B cell (primary cell): ENCODE measurements around the gene KCNC2. TPM values are rescaled to one million over a fixed set of nuclear protein-coding genes. Genes with fewer than 3 reads are reported as not detected.

Experiments
- ATAC-seq: fragments of 200-7000 bp; cut with Tn5 transposase; one replicate; pipeline ENCODE4 v1.10.0; 2021; ENCODE audit warnings: low read depth, mild to moderate bottlenecking, moderate number of reproducible peaks, moderate library complexity
- CTCF ChIA-PET: fragments of 350-600 bp; sonication (Branson Sonifier 250); formaldehyde crosslinking; loops from one replicate; lab custom pipeline; 2021; ENCODE audit warnings: antibody characterized with exemption, inconsistent platforms; lab: Charles Lee
- POLR2A ChIA-PET: fragments of 350-600 bp; sonication (Branson Sonifier 250); formaldehyde crosslinking; loops from one replicate; lab custom pipeline; 2021; ENCODE audit warnings: antibody characterized with exemption; lab: Charles Lee
- DNase-seq: peaks from one replicate; pipeline ENCODE4 v3.0.0; 2013
- H2AFZ ChIP-seq: 2 replicates; pipeline ENCODE4 v1.6.1; 2012; ENCODE audit warnings: mild to moderate bottlenecking, low read depth, low read length; ENCODE audit not compliant: insufficient read depth, poor library complexity, severe bottlenecking
- H3K27ac ChIP-seq, 2 donors: 1 replicate in 1 of 2; 2 replicates in 1 of 2; pipeline ENCODE4 v1.5.1; 2012 to 2013; ENCODE audit warnings: low read length in 2 of 2, mild to moderate bottlenecking in 2 of 2, moderate library complexity in 1 of 2
- H3K27me3 ChIP-seq, 4 experiments: fragments of 200-600 bp in 1 of 4; sonication (generic) in 1 of 4; replicated peaks in 1 of 4; 1 replicate in 2 of 4; 2 replicates in 2 of 4; pipeline versions ENCODE4 v1.6.1 to v1.7.0; 2013 to 2016; ENCODE audit warnings: low read length in 3 of 4, mild to moderate bottlenecking in 2 of 4, mixed read lengths in 1 of 4, moderate library complexity in 1 of 4; ENCODE audit not compliant: insufficient read depth in 4 of 4, control insufficient read depth in 3 of 4; ENCODE audit errors: control extremely low read depth in 1 of 4
- H3K36me3 ChIP-seq, 2 experiments: replicated peaks in 1 of 2; 1 replicate in 1 of 2; 2 replicates in 1 of 2; pipeline versions ENCODE4 v1.6.1 to v1.7.1; 2013; ENCODE audit warnings: low read length in 1 of 2; ENCODE audit not compliant: insufficient read depth in 2 of 2, control insufficient read depth in 1 of 2; ENCODE audit errors: control extremely low read depth in 1 of 2, extremely low read depth in 1 of 2
- H3K4me1 ChIP-seq, 2 donors: fragments of 200-600 bp in 1 of 2; sonication (generic) in 1 of 2; 1 replicate in 1 of 2; 2 replicates in 1 of 2; pipeline versions ENCODE4 v1.5.1 to v1.6.1; 2013 to 2017; ENCODE audit warnings: low read length in 2 of 2; ENCODE audit not compliant: control insufficient read depth in 2 of 2, insufficient read depth in 2 of 2
- H3K4me2 ChIP-seq: replicated peaks from 2 replicates; pipeline ENCODE3; 2012; ENCODE audit warnings: mild to moderate bottlenecking, low read depth, low read length; ENCODE audit not compliant: poor library complexity, severe bottlenecking
- H3K4me3 ChIP-seq, 5 experiments: fragments of 200-600 bp in 1 of 5; sonication (generic) in 1 of 5; 1 replicate in 3 of 5; 2 replicates in 2 of 5; pipeline versions ENCODE4 v1.5.1 to v1.7.0; 2011 to 2016; ENCODE audit warnings: low read length in 4 of 5, mild to moderate bottlenecking in 4 of 5, low read depth in 2 of 5, control low read depth in 1 of 5, moderate library complexity in 1 of 5; ENCODE audit not compliant: insufficient read depth in 1 of 5; ENCODE audit errors: control extremely low read depth in 1 of 5, extremely low read depth in 1 of 5
- H3K79me2 ChIP-seq: fragments of 200-600 bp; sonication (generic); one replicate; pipeline ENCODE4 v1.6.0; 2016; ENCODE audit warnings: low read length; ENCODE audit not compliant: control insufficient read depth, insufficient read depth
- H3K9ac ChIP-seq: fragments of 200-600 bp; sonication (generic); 2 replicates; pipeline ENCODE4 v1.6.1; 2017; ENCODE audit warnings: mild to moderate bottlenecking, low read length, moderate library complexity
- H3K9me3 ChIP-seq, 3 donors: one replicate each; pipeline versions ENCODE4 v1.6.1 to v1.7.1; 2013; ENCODE audit warnings: low read length in 2 of 3; ENCODE audit not compliant: control insufficient read depth in 2 of 3, insufficient read depth in 1 of 3; ENCODE audit errors: control extremely low read depth in 1 of 3
- H4K20me1 ChIP-seq: 2 replicates; pipeline ENCODE4 v1.6.0; 2012; ENCODE audit warnings: mild to moderate bottlenecking, low read length; ENCODE audit not compliant: insufficient read depth, control insufficient read depth, poor library complexity, severe bottlenecking
- H3K27ac Mint-ChIP-seq: one replicate; pipeline ENCODE4 v1.8.0; 2021; ENCODE audit warnings: mixed read lengths
- H3K27me3 Mint-ChIP-seq: one replicate; pipeline ENCODE4 v1.8.0; 2021; ENCODE audit warnings: mixed read lengths
- H3K4me1 Mint-ChIP-seq: one replicate; pipeline ENCODE4 v1.8.0; 2021; ENCODE audit warnings: mixed read lengths
- H3K4me3 Mint-ChIP-seq: one replicate; pipeline ENCODE4 v1.8.0; 2021; ENCODE audit warnings: mixed read lengths
- H3K9me3 Mint-ChIP-seq: one replicate; pipeline ENCODE4 v1.8.0; 2022; ENCODE audit warnings: mixed read lengths; ENCODE audit not compliant: insufficient read depth
- EZH2 ChIP-seq: IDR thresholded peaks from 2 replicates; pipeline ENCODE4 v1.6.1; 2012; ENCODE audit warnings: borderline replicate concordance, low read depth, mild to moderate bottlenecking, moderate library complexity, low read length; ENCODE audit not compliant: insufficient read depth, poor library complexity, severe bottlenecking
- WGBS: methylation state at CpG from one replicate; pipeline ENCODE4 v1.1.5; 2013; ENCODE audit warnings: missing lambda C conversion rate; ENCODE audit not compliant: insufficient coverage; 5-methylcytosine and 5-hydroxymethylcytosine counted together
- intact Hi-C: fragments of 100-400 bp; cut with micrococcal nuclease; formaldehyde crosslinking; loops from one replicate; pipeline ENCODE4 v1.10.0; 2022
- polyA plus RNA-seq: library from polyadenylated mRNA; depleted of rRNA; stranded (reverse); fragments of >200 nt; gene quantifications from 2 replicates; pipeline ENCODE4 v1.2.3, GENCODE V29; 2012
- total RNA-seq, 2 donors: library from RNA; stranded (reverse); fragments of 120-200 nt in 1 of 2; gene quantifications; 1 replicate in 1 of 2; 2 replicates in 1 of 2; pipeline versions ENCODE4 v1.2.3 to v1.2.4, GENCODE V29; 2013 to 2022
- TF ChIP-seq, protein P1 (sequence below): fragments of 200-600 bp; IDR thresholded peaks from one replicate; pipeline ENCODE4 v1.8.0; 2022; ENCODE audit warnings: antibody characterized with exemption, mild to moderate bottlenecking

The KCNC2 gene
- total and polyA plus RNA-seq, 2 donors (not counting 1 experiment from before 2014, with no cell fraction given), result not detected

DNA sequence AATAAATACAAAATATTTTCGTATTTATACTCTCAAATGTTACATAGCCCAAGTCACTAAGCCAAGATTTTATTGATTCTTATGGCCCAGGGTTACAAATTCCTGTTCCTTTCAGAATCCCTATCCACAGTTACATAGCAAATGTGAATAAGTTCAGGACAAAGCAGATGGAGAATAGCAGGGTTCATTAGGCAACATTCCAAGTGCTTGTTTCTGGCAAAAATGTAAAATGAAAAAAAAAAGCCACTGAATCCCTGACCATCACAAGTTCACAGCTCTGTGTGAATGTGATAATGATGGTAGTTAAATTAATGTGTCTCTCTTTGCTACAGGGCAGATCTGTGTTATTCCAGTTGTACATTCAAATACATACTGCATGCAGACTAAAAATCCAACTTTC, 74.6 kb downstream of the KCNC2 start:
- Histone ChIP-seq H4K20me1 (no peaks in the 10 kb centered on the region), H3K27me3 (no peaks in the 10 kb centered on the region), H3K4me2 (no peak overlapping the region), H3K4me3 (no peak overlapping the region), H3K79me2 (no peaks in the 10 kb centered on the region), H2AFZ (no peak overlapping the region), H3K36me3 (no peaks in the 10 kb centered on the region), H3K4me1 (no peaks in the 10 kb centered on the region), H3K9me3 (no peaks in the 10 kb centered on the region), H3K27ac (no peak overlapping the region), H3K9ac (no peak overlapping the region)
- ATAC-seq (no peak), DNase-seq (no peak)
- intact Hi-C loops, result no loop called here
- Mint-ChIP-seq H3K9me3 (no peaks in the 10 kb centered on the region), H3K27ac (no peak overlapping the region), H3K4me3 (no peak overlapping the region), H3K4me1 (no peaks in the 10 kb centered on the region), H3K27me3 (no peaks in the 10 kb centered on the region)
- ChIA-PET POLR2A (no interaction called here), CTCF (no interaction called here)
- WGBS, result 60% methylated on average over 1 of the region's 1 CpG
- TF ChIP-seq, protein P1, sequence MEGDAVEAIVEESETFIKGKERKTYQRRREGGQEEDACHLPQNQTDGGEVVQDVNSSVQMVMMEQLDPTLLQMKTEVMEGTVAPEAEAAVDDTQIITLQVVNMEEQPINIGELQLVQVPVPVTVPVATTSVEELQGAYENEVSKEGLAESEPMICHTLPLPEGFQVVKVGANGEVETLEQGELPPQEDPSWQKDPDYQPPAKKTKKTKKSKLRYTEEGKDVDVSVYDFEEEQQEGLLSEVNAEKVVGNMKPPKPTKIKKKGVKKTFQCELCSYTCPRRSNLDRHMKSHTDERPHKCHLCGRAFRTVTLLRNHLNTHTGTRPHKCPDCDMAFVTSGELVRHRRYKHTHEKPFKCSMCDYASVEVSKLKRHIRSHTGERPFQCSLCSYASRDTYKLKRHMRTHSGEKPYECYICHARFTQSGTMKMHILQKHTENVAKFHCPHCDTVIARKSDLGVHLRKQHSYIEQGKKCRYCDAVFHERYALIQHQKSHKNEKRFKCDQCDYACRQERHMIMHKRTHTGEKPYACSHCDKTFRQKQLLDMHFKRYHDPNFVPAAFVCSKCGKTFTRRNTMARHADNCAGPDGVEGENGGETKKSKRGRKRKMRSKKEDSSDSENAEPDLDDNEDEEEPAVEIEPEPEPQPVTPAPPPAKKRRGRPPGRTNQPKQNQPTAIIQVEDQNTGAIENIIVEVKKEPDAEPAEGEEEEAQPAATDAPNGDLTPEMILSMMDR, result no peak
- no peak for TF ChIP-seq EZH2

DNA sequence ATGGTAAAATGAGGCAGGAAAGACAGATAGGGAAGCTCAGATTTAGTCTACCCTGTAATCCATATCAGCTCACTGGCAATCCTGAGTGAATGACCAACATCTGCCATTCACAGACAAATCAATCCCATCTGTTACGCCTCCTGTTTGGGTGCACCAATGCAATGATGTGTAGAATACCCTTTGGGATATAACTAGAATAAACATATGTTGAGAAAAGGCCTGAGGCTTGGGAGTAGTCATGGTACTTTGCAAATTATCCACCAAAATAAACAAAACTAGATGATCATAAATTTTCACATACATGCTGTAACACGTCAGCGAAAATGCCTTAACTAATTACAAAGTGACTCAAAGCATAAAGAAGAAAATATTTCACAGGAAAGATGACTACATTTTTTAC, 78.8 kb downstream of the KCNC2 start:
- H3K9me3 ChIP-seq, result no peaks in the 10 kb centered on the region
- Mint-ChIP-seq H3K4me3 (no peak overlapping the region), H3K4me1 (no peaks in the 10 kb centered on the region), H3K27me3 (no peaks in the 10 kb centered on the region), H3K9me3 (no peaks in the 10 kb centered on the region), H3K27ac (no peak overlapping the region)
- DNase-seq, result no peak
- intact Hi-C loops, result no loop called here
- H3K4me1 ChIP-seq, result no peaks in the 10 kb centered on the region
- no peaks in the 10 kb centered on the region for H3K27me3 ChIP-seq
- POLR2A ChIA-PET, result no interaction called here
- H3K79me2 ChIP-seq, result no peaks in the 10 kb centered on the region
- no peak overlapping the region for H3K4me2 ChIP-seq
- no peak for ATAC-seq
- H3K36me3 ChIP-seq, result no peaks in the 10 kb centered on the region
- CTCF ChIA-PET, result no interaction called here
- H4K20me1 ChIP-seq, result no peaks in the 10 kb centered on the region
- H3K27ac ChIP-seq, result no peak overlapping the region
- TF ChIP-seq, protein P1, result no peak
- no peak for TF ChIP-seq EZH2
- no peak overlapping the region for H2AFZ ChIP-seq
- no peak overlapping the region for H3K9ac ChIP-seq
- no CpG with 5 or more reads among the region's 3 CpGs for WGBS
- H3K4me3 ChIP-seq, result no peak overlapping the region
